HG03469 (cell line): ENCODE measurements around the gene PGM2.
"Not testable (repeated sequence)": the region's sequence is repeated elsewhere in the genome, so short reads cannot be mapped to it uniquely, and the experiment has no call there.

Experiments
- ATAC-seq: cut with Tn5 transposase; IDR thresholded peaks from one replicate; pipeline ENCODE4 v1.9.1; 2021; ENCODE audit warnings: mild to moderate bottlenecking, moderate library complexity, moderate number of reproducible peaks; ENCODE audit not compliant: unreplicated experiment

PGM2 gene

DNA sequence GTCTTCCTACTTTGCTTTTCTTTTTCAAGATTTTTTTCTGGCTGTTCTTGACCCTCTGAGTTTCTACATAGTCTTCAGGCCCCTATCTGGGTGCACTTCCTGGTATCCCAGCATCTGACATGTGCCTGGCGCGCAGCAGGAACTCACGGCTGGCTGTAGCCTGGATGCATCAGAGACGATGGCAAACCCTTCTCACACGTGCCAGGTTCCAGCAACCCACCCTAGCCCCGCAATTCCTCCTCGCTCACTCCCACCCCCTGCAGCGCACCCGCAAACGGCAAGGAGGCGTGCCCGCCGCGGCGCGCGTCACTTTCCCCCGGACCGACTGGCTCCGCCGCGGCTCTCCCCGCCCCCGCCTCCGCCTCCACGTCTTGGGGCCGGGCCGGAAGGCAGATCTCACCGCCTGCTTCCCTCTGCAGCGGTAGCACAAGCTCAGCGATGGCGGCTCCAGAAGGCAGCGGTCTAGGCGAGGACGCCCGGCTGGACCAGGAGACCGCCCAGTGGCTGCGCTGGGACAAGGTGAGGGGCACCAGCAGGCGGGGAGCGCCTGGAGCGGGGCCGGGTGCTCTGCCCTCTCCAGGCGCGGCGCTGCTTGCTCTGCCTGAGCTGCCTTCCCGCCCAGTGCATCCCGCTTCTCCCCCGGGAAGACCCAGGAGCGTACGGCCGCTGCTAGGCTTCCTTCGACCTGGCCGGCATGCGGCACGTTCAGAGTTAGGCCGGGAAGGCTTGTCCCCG, at the start of gene PGM2:
TSS of gene PGM2 (plus strand) at position 392 of the 735 bp plus-strand sequence. CDS start at position 439, 47 bp downstream.
- peak; percentile 88 for ATAC-seq

DNA sequence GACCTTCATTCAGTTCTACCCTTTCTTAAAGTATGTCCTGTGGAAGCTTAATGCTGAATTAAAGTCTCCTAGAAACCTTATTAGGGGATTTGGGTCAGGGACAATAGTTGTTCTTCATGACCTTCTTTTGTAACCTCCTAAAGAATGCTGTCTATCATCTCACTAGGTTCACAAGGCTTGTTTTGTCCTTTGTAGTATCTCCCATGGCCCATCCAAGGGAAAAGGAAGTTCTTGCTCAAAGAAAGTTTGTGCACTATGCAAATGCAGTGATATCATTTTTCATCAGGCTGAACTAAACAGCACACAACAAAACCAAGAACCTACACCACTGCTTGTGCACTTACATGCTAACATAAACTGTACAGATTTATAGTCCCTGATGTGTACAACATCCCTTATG, 46.6 kb upstream of the PGM2 start:
- no peak for ATAC-seq

DNA sequence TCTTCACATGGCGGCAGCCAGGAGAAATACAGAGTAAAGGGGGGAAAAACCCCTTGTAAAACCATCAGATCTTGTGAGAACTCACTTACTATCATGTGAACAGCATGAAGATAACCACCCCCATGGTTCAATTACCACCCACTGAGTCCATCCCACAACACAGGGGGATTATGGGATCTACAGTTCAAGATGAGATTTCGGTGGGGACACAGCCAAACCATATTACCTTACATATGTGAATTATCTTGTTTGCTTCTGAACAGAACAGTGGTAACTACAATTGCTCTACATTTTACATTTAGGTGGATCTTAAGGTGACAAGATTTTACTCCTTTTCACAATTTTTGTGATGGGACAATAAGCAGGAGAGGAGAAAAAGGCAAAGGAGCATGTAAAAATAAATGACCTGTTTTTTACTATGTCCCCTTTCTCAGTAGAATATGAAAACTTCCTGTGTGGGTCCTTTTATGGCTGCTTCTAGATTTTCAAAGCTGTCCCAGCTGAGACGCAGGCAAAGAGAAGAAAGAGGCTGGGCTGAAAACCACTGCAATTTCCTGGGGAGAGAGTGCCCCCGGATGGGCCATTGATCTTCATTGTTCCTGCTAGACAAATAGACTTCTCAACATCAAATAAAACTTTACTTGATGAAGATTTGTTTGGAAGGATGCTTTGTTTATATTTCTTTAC, 45.9 kb upstream of the PGM2 start:
- no peak for ATAC-seq

DNA sequence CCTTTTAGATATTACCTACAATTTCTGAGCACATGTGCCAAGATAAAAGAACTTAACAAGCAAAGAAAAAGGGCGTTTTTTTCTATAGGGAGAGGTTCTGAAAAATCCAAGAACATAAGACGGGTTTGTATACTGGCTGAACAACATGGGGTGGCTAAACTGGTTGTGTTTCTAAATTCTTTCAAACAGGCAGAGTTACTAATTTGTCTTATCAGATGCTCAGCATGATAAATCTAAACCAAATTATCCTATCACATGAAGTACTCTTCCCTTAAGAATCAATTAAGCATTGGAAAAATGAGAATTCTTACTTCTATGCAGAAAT, 45.4 kb upstream of the PGM2 start:
- no peak for ATAC-seq

DNA sequence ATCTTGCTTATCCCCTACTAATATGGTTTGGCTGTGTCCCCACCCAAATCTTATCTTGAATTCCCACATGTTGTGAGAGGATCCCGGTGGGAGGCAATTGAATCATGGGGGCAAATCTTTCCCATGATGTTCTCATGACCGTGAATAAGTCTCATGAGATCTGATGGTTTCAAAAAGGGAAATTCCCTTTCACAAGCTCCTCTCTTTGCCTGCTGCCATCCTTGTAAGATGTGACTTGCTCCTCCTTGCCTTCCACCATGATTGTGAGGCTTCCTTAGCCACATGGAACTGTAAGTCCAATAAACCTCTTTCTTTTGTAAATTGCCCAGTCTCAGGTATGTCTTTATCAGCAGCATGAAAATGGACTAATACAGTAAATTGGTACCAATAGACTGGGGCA, 40.2 kb upstream of the PGM2 start:
- not testable (repeated sequence) for ATAC-seq

DNA sequence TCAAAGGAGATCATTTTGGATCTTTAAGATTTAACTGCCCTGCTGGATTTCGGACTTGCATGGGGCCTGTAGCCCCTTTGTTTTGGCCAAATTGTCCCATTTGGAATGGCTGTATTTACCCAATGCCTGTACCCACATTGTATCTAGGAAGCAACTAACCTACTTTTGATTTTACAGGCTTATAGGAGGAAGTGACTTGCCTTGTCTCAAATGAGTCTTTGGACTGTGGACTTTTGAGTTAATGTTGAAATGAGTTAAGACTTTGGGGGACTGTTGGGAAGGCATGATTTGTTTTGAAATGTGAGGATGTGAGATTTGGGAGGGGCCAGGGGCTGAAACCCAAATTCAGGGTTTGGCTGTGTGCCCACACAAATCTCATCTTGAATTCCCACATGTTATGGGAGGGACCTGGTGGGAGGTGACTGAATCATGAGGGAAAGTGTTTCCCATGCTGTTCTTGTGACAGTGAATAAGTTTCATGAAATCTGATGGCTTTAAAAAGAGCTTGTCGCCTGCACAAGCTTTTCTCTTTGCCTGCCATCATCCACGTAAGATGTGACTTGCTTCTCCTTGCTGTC, 38.5 kb upstream of the PGM2 start:
- ATAC-seq = not testable (repeated sequence)

DNA sequence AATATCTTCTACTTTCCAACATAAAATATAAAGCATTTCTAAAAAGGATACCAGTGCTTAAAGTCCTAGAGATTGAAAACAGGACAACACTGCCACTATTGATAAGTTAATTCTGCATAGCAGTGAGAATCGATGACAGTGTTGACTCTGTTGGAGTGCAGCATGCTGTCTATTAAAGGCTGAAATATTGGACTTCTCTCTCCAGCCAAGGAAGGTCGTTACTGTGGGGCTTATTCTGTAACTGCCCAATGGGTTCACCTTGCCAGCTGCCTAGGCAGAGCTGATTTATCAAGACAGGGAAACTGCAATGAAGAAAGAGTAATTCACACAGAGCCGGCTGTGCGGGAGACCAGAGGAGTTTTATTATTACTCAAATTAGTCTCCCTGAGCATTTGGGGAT, 37.7 kb upstream of the PGM2 start:
- no peak for ATAC-seq

DNA sequence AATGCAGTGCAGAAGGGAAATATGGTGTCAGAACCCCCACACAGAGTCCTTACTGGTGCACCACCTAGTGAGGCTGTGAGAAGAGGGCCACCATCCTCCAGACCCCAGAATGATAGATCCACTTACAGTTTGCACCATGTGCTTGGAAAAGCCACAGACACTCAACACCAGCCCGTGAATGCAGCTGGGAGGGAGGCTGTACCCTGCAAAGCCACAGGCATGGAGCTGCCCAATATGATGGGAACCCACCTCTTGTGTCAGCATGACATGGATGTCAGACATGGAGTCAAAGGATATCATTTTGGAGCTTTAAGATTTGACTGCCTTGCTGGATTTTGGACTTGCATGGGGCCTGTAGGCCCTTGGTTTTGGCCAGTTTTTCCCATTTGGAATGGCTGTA, 34.2 kb upstream of the PGM2 start:
- no peak for ATAC-seq

DNA sequence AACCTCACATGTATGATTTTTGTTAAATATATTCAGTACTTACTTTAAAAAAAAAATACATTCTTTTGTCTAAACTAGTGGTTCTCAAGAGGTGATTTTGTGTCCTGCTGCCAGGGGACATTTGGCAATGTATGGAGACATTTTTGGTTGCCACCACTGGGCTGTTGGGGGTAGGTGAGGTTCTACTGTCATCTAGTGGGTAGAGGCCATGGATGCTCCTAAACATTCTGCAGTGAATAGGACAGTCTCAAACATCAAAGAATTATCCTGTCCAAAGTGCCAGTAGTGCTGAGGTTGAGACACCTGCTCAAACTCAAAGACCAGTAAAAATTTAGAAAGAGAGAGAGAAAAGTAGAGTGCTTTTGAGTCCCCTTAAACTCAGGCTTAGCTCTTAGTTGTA, 32.9 kb upstream of the PGM2 start:
- no peak for ATAC-seq

DNA sequence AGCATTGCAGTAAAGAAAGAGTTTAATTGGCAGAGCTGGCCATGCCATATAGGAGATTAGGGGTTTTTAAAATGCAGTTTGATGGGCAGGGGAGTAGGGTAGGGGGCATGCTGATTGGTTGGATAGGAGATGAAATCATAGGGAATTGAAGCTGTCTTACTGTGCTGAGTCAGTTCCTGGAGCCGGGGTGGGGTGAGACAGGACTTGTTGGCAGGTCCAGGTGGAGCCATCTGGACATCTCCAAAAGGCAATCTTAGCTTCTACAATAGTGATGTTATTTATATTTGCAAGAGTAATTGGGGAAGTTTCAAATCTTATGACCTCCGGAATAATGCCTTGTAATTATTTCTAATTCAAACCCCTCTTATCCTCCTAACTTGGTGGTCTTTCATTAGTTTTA, 32.4 kb upstream of the PGM2 start:
- no peak for ATAC-seq

DNA sequence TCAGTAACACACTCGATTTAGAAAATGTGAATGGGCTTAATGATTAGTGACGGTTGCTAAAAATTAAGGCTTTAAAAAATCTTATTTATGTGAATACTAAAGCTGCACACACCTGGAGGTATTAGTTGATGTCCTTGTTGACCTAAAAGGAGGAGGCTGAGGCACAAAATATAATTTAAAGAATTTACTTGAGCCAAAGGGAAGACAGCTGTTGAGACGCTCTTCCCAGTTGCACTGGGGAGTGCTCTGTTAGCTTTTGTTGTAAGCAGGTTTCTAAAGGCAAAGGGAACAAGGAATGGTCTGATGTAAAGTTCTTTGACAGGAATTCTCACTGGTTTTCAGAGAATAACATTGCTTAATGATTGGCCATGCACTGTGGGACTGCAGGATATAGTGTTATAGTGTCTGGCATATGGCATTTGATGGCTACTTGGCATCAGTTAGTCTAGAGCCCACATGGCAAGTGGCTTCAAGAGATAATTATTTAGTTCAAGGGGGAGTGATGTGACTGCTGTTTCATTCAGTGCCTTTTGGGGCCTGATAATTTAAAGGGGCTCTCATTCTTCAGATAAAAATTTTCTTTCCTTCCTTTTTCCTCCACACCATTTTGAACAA, 30.8 kb upstream of the PGM2 start:
- ATAC-seq = no peak

DNA sequence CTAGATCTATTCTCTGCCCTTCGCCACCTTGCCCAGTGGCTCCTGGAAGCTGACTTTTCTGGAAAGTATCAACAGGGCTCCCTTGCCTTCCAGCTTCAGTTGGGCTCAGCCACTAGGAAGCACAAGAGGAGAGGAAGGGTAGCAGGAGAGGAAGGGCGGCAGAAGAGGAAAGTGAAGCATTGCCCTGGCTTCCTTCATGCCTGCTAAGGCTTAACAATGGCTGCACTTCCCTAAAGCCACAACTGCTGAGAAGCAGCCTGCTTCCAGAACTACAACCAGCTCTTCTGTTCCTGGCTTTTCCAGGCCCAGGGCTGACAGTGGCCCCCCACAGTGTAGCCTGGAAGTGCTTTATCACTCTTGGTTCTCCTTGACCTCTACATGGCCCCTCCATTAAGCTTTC, 29.1 kb upstream of the PGM2 start:
- no peak for ATAC-seq

DNA sequence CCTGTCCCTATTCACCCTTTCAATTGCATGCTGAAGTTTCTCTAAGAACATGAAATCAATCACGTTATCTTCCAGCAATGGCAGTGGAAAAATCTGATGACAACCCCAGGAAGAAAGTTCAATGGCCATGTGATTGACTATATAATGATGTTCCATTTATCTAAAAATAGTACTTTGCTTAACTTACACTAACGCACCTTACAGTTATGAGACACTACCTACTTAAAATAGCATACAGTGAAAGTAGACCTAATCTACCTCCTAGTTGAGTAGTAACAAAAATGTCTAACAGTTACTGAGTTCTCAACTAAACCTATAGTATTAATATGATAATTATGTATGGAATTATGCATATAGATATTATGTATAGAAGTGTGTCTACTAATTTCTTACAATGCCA, 28.6 kb upstream of the PGM2 start:
- no peak for ATAC-seq

DNA sequence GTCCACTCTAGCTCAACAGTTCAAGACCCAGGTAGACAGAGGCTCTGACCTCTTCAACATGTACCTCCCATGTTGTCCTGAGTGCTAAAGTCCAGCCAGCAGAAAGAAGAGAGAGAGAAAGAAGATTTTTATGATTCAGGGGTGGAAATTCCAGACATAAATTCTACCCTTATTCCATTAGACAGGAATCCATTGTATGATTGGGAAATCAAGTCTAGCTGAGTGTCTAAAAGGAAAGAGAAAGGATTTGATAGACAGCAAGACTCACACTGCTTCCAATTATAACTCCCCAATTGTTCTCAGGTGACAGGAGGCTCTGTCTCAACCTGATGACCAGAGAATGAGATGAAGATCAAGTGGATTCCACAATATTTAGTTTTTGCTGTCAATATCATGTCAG, 27.9 kb upstream of the PGM2 start:
- ATAC-seq = no peak

DNA sequence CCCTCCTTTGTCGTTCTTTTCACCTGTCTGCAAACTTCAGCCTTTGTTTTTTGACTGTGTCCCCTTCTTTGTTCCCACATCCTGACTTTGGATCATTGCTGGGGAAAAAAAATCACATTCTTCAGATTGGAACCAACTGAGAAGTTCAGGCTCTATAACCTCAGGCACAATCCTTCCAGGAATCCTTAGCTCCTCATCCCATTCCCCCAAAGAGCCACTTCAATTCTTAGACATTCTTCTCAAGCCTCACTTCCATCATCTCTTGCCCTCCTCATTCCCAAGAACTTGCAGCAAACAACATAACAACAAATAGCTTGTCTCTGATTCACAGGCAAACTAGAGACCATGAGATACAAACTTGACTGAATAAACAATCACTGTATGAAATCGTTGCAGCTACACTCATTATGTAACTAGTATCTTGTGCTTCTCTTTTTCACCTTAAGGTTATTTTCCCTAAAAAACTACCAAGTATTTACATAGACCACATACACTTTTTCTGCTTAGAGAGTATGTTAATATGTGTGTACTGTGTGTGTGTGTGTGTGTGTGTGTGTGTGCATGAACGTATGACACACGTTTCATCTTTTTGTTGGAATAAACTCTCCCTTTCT, 26.4 kb upstream of the PGM2 start:
- ATAC-seq = no peak

DNA sequence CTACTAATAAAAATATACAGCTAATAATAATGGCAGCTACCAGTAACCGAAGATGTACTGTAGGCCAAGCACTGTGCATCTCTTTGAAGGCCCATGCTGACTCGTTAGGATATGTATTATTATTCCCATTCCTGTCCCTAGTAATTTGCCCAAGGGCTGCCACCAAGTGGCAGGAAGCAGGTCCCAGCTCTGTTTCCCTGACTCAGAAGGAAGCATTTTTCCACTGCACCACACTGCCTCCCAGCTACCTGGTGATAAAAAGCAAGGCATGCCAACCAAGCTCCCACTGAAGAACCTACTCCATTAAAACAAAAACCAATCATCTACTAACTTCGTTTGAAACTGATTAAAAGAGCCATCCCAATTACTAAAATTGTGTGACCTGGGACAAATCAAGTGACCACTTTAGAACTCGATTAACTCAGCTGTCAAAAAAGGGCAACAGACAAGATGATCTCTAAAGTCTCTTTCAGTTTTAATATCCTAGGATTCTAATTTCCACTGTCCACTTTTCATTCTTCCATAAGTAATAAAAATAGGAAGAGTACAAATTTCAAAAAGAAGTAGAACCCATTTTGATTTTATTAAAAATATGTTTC, 24.3 kb upstream of the PGM2 start:
- ATAC-seq = no peak

DNA sequence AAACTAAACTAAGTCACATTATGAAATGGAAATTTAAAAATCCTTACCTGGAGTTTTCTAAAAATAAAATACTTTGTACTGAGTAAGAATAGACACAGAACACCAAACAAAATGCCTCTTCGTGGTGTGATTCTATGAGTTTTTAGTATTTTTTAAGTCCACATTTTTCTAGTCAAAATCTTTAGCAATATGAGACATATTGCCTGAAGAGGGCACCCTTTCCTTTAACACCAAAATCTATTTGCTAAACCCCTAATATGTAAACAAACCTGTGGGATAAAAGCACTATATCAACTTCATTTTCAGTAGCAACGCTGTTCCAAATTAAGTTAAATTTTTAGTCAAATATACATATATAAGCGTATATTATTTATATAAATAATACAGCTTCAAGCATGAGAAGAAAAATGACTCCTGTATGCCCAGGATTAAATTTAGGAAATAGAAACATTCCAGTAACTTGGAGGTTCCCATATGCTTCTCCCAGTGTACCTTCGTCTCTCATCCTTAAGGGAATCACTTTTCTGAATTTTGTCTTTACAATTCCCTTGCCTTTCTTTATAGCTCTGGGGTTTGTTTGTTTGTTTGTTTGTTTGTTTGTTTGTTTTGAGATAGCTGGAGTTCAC, 23.0 kb upstream of the PGM2 start:
- ATAC-seq = no peak

DNA sequence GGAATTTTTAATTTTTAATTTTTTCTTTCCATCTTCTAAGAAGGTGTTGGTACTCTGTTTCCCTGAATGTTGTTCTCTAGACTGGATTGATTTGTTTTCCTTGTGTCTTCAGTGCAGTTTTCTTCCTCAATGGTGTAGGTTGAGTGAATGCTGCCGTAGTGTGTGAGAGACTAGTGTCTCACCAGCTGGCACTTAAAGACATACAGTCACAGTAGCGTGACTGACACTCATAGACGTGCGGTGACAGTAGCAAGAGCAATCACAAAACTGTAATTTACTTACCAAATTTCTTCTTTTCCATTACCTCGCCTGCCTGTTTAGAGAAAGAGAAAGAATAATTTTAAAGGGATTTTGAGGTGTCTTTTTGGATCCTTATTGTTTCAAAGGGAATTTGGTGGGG, 21.4 kb upstream of the PGM2 start:
- no peak for ATAC-seq

DNA sequence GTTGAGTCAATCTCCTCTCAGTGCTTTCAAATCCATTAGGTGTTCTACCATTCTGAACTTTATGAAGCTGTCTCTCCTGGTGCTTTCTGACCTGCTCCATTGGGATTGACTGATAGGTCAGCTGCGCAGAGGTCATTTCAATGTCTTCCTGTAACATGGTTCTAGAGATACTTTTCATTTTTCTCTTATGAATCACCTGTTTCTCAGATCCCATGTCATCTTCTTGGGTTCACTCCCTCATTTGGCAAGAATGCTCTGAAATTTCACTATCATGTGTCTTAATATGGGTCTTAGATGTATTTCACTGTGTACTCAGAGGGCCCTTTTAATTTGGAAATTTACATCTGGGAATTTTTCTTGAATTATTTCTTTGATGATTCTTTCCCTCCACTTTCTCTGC, 13.8 kb upstream of the PGM2 start:
- ATAC-seq = no peak

DNA sequence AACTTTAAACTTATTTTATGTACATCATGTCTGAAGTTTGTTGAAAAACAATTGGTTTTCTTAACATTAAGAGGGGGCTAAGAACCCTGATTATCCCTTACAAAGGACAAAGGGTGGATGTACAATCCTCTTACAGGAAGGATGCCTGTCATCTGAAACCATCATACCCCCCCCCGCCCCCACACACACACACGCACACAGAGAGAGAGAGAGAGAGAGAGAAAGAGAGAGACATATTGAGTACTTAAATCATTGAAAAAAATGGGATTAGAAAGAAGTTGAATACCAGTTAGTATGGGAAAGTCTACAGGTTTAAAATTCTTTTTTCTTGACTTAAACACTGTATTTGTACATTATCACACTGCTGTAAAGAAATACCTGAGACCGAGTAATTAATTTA, 10.9 kb upstream of the PGM2 start:
- ATAC-seq = no peak

DNA sequence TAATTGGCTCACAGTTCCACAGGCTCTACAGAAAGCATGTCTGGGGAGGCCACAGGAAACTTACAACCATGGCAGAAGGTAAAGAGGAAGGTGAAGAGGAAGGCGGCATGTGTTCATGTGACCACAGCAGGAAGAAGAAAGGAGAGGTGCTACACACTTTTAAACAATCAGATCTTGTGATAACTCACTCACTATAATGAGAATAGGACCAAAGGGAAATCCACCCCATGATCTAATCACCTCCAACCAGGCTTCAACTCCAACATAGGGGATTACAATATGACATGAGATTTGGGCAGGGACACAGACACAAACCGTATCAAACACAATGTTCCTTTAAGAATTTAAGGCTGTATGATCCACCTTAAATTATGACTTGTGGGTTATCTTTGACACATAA, 10.5 kb upstream of the PGM2 start:
- ATAC-seq = no peak
